Measurements from ENCODE around the gene NR1I2.

The NR1I2 gene

DNA sequence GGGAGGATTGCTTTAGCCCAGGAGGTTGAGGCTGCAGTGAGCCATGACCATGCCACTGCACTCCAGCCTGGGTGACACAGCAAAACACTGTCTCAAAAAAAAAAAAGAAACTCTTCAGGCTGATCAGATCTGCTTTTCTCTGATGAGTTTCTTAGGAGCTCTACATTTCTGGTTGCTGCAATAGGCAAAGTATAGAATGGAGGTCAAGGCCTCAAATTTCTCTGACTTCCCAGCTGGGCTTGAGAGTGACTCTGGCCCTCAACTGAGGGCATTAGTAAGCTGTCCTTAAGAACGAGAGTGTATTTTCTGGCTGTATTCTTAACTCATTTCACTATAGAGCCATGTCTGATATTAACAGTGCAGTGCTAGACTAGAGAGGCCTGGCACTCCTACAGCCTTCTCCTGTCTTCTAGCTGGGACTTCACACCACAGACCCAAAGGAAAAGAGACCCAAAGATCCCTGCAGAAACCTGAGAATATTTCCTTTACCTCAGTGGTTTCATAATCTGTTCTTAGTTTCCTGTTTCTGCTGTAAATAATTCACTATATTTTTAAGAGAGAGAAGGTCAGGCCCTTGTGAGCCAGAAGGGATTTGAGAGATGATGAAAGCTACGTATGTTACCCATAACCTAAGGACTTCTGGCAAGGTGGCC lies 2.0 kb upstream of the NR1I2 start:
- DNase-seq: no peak

- DNase-seq: no peak
These were observed 559 bp downstream of the NR1I2 start for GRCh38 chr3:119782460-119782859.

GRCh38 chr3:119783255-119783654 lies 1.4 kb downstream of the NR1I2 start:
- no peak for DNase-seq

DNA sequence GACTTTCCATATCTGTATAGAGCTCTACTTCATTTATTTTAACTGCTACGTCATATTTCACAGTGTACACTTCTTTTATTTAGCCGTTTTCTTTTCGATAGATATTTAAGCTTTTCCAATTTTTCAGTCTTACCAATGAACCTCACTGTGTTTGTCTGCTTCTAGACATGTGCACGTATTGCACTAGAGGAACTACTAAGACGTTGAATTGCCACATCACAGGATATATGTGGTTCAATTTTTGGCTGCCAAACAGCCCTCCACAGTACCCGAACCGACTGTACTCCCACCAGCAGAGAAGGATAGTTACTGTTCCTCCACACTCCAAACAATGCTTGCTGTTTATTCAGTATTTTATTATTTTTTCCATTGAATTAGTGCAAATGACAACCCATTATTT lies 2.0 kb downstream of the NR1I2 start:
- no peak for DNase-seq

DNA sequence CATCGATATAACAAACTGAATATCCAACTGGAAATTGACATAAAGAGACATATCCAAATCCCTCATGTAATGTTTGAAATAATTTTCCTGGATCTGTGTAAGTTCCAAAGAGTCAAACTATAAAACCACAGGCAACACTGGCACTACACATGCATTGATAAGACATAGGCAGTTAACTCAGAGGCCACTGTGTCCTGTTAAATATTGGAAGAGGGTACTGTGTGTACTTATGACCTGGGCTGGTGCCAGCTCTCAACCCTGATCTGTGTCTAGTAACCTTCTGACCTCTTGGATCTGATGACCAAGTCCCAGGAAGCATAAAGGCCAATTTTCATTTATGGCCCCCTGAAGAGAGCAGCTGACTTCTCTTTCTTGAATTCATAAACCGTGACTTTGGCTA lies 4.5 kb downstream of the NR1I2 start:
- no peak for DNase-seq

GRCh38 chr3:119790369-119790768 lies 8.5 kb downstream of the NR1I2 start:
- no peak for DNase-seq

- no peak for DNase-seq
These were observed 10.4 kb downstream of the NR1I2 start for GRCh38 chr3:119792270-119792669.

DNA sequence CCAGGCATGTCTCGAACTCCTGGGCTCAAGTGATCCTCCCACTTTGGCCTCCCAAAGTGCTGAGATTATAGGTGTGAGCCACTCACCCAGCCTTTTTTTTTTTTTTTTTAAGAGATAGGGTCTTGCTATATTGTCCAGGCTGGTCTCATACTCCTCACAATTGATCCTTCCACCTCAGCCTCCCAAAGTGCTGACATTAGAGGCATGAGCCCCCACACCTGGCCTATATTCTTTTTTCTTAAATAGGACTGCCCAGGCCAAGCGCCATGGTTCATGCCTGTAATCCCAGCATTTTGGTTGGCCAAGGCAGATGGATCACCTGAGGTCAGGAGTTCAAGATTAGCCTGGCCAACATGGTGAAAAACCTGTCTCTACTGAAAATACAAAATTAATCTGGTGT lies 12.5 kb downstream of the NR1I2 start:
- DNase-seq: no peak

DNA sequence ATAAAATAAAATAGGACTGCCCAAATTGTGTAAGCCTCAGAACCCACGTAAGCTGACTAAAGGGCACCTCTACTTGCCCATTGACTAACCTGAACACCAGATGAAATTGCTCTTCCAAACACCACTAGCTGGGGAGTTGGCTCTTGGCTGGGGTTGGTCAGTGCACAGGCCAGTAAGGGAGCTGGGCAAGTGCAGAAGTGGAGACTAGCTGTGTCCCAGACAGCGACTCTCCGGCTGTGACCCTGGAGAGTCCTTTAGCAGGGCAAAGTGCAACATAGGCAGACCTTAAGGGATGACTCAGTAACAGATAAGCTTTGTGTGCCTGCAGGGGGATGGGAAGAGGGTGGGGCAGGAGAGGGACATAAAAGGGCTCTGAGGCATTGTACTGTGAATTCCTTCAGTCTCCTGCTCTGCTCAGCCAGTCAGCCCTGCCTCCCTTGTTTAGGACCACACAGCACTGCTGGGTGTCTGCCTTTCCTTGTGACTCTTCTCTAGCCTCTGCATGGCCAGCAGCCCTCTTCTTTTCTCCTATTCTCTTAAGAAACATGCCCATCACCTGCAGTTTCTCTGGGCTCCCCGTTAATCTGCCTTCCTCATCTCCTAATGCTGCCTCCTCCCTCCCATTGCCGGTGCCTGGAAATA lies 13.2 kb downstream of the NR1I2 start:
- DNase-seq: no peak

DNA sequence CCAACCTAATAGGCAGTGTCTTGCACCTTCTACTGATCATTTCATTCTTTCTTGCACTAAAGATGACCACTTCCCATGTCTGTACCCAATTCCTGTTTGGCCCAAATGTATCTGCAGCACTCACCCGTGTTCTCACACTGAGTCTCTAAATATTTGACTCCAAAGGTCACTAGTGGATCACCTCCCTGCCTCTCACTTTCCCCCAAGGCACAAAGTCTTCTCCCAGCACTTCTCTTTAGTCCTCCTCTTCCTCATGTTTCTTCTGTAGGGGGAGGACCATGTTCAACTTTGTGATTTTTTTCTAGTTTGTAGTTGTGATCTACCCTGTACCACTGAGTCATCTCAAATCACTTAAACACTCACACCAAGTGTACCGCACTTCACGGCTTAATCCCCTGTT lies 13.9 kb downstream of the NR1I2 start:
- DNase-seq: no peak

- DNase-seq: no peak
These were observed 14.5 kb downstream of the NR1I2 start for GRCh38 chr3:119796368-119796767.

DNA sequence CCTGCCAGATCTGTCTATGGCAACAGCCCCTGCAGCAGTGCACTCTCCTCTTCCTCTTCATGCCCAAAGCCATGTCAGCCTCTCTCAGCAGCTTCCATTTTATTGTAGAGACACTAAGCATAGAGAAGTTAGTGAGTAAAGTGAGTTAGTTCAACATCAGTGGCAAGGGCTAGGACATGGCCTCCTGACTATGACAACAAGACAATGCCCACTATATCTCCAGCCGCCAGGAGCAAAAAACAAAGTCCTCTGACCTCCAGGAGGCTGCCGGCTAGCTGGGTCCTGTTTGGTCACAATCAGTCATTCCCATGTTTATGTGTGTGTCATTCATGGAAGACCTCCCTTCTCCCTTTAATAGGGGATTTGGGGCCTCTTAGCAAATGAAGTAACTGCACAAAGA lies 14.9 kb downstream of the NR1I2 start:
- no peak for DNase-seq

DNA sequence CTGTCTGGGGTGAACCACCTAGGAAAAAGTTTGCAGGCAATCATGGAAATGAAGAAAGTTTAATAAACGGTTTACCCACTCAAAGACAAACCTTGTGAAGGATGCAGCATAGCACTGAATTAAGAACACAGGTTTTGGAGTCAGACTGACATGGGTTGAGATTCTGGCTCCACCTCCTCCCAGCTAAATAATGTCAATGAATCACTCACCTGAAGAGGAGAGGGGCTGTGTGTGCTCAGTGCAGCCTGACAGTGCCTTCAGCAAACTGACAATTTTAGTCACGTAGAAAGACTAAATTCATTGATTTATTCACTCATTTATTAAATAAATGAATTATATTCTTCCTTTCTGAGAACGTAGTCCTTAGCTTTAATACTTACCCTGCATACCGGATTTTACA lies 18.9 kb downstream of the NR1I2 start:
- no peak for DNase-seq

- DNase-seq: no peak
These were observed 26.3 kb downstream of the NR1I2 start for GRCh38 chr3:119808244-119808643.

GRCh38 chr3:119808843-119809242 lies 26.9 kb downstream of the NR1I2 start:
- DNase-seq: no peak

- no peak for DNase-seq
These were observed 27.5 kb downstream of the NR1I2 start for GRCh38 chr3:119809249-119810017.

GRCh38 chr3:119810018-119810435 lies 28.1 kb downstream of the NR1I2 start:
- peak; percentile 62 for DNase-seq

DNA sequence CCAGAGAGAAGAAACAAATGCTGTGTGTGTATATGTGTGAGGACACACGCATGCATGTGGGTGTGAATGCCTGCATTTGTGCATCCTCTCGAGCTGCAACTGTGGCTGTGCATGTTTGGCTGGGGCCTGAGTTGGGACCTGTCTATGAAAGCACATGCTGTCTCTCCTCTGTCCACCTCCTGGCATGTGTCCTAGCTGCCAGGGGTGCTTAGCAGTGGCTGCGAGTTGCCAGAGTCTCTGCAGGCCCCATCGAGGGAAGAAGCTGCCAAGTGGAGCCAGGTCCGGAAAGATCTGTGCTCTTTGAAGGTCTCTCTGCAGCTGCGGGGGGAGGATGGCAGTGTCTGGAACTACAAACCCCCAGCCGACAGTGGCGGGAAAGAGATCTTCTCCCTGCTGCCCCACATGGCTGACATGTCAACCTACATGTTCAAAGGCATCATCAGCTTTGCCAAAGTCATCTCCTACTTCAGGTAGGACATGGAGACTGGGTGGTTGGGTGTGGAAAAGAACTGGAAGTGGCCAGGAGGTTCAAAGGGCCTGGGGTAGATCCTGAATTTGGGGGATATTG lies 30.7 kb downstream of the NR1I2 start:
- DNase-seq: no peak

DNA sequence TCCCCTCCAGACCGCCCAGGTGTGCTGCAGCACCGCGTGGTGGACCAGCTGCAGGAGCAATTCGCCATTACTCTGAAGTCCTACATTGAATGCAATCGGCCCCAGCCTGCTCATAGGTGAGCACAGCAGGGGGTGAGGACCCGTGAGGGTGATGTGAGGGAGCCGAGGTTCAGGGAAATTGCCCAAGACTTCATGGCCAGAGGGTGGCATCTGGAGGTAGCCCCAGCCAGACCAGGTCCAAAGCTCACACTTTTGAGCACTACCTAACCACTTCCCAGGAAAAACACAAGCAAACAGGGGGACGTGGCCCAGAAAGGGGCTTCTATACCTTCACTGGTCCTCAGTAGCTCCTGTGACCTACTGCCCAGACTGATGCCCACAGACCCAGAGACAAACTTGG lies 33.8 kb downstream of the NR1I2 start:
- DNase-seq: no peak

DNA sequence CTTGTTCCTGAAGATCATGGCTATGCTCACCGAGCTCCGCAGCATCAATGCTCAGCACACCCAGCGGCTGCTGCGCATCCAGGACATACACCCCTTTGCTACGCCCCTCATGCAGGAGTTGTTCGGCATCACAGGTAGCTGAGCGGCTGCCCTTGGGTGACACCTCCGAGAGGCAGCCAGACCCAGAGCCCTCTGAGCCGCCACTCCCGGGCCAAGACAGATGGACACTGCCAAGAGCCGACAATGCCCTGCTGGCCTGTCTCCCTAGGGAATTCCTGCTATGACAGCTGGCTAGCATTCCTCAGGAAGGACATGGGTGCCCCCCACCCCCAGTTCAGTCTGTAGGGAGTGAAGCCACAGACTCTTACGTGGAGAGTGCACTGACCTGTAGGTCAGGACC lies 35.2 kb downstream of the NR1I2 start:
- DNase-seq: no peak

- DNase-seq: no peak
These were observed 35.9 kb downstream of the NR1I2 start for GRCh38 chr3:119817583-119818363.

- no peak for DNase-seq
These were observed 37.0 kb downstream of the NR1I2 start for GRCh38 chr3:119818937-119819336.

DNA sequence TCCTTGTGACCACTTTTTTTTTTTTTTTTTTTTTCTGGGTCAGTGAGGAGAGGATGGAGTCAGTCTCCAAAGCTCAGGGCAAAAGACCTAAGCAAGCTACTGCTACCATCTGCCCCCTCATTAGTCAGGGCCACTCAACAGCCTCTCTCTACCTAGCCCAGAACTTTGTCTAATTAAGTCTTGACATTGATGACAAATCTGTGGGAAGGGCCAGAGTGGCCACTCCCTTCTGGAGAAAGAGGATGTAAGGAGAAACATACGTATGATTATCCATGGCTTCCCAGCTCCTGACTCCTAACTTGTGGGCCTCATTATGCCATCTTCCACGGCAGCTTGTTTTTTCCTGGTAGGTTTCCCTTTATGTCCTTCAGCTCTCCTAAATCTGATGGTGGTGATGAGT lies 37.9 kb downstream of the NR1I2 start:
- peak; percentile 7 for DNase-seq

Measured in NCI-H69 (cell line).